Panc1 (cell line): ENCODE results near the gene SHISAL1. TPM values are rescaled to one million over a fixed set of nuclear protein-coding genes. Genes with fewer than 3 reads are reported as not detected.

Source experiments
- ATAC-seq: fragments of 200-7000 bp; cut with Tn5 transposase; 2 replicates; pipeline ENCODE4 v1.9.1; 2020; ENCODE audit warnings: mild to moderate bottlenecking, moderate library complexity
- BruUV-seq: library from RNA; stranded (reverse); fragments of 400-500 nt; replicated peaks from 2 replicates; lab custom pipeline; 2021; lab: Mats Ljungman, UMichigan
- CTCF ChIA-PET: fragments of 300-600 bp; sonication (Branson Sonifier 250); formaldehyde crosslinking; loops from one replicate; lab custom pipeline; 2022; ENCODE audit warnings: antibody characterized with exemption; lab: Charles Lee
- POLR2A ChIA-PET: fragments of 300-600 bp; sonication (Branson Sonifier 250); formaldehyde crosslinking; loops from one replicate; lab custom pipeline; 2022; ENCODE audit warnings: antibody characterized with exemption; lab: Charles Lee
- DNase-seq: peaks from one replicate; pipeline ENCODE4 v3.0.0-alpha.2; 2010; ENCODE audit warnings: low read depth, low spot score
- H3K27ac ChIP-seq: 2 replicates; pipeline ENCODE4 v1.5.1; 2011; ENCODE audit warnings: mild to moderate bottlenecking, low read length, inconsistent platforms
- H3K27me3 ChIP-seq: fragments of 200-500 bp; sonication (Bioruptor generic); 2 replicates; pipeline ENCODE4 v1.6.0; 2014; ENCODE audit warnings: low read length, inconsistent platforms; ENCODE audit not compliant: control insufficient read depth, insufficient read depth
- H3K36me3 ChIP-seq: fragments of 200-500 bp; sonication (Bioruptor generic); 2 replicates; pipeline ENCODE4 v1.5.1; 2014; ENCODE audit warnings: inconsistent platforms, mild to moderate bottlenecking, low read length, moderate library complexity; ENCODE audit not compliant: control insufficient read depth, insufficient read depth
- H3K4me1 ChIP-seq: 2 replicates; pipeline ENCODE4 v1.5.1; 2011; ENCODE audit warnings: inconsistent platforms, mild to moderate bottlenecking, low read length, moderate library complexity; ENCODE audit not compliant: control insufficient read depth, insufficient read depth
- H3K4me3 ChIP-seq, 2 experiments: 2 replicates each; pipeline ENCODE4 v1.5.1; 2011 to 2012; ENCODE audit warnings: low read depth in 2 of 2, low read length in 2 of 2, mild to moderate bottlenecking in 2 of 2, inconsistent platforms in 1 of 2, moderate library complexity in 1 of 2
- H3K9me3 ChIP-seq: fragments of 200-500 bp; sonication (Bioruptor generic); 2 replicates; pipeline ENCODE4 v1.5.1; 2014; ENCODE audit warnings: low read depth, mild to moderate bottlenecking, inconsistent platforms, low read length, moderate library complexity; ENCODE audit not compliant: control insufficient read depth, insufficient read depth
- POLR2AphosphoS5 ChIP-seq: IDR thresholded peaks from 2 replicates; pipeline ENCODE4 v1.6.1; 2012; ENCODE audit warnings: mild to moderate bottlenecking, low read depth, low read length, moderate library complexity
- SIN3A ChIP-seq: IDR thresholded peaks from 2 replicates; pipeline ENCODE4 v1.6.1; 2012; ENCODE audit warnings: low read depth, mild to moderate bottlenecking, low read length, moderate library complexity, borderline replicate concordance; ENCODE audit not compliant: insufficient read depth
- TCF7L2 ChIP-seq: IDR thresholded peaks from 2 replicates; pipeline ENCODE4 v1.6.1; 2011; ENCODE audit warnings: mild to moderate bottlenecking, low read depth, low read length, inconsistent platforms
- in situ Hi-C: cut with HindIII; loops from 2 replicates; pipeline ENCODE4 v1.10.0; 2016; ENCODE audit warnings: low sequenced_read_pairs, low pct_unique_long_range_greater_than_20kb
- intact Hi-C: fragments of 100-400 bp; cut with micrococcal nuclease; formaldehyde crosslinking; loops from one replicate; pipeline ENCODE4 v1.10.0; 2022; ENCODE audit not compliant: unreplicated experiment
- total RNA-seq: library from RNA; stranded (reverse); gene quantifications from one replicate; pipeline ENCODE4 v1.2.1, GENCODE V29; 2021; ENCODE audit not compliant: unreplicated experiment
- TF ChIP-seq, protein P1 (sequence below), 2 experiments: IDR thresholded peaks; 2 replicates each; pipeline ENCODE4 v1.6.1; 2011 to 2012; ENCODE audit warnings: low read depth in 2 of 2, control low read depth in 1 of 2, low read length in 1 of 2, mild to moderate bottlenecking in 1 of 2, moderate library complexity in 1 of 2; ENCODE audit not compliant: insufficient read depth in 1 of 2
- TF ChIP-seq, protein P2 (sequence below): fragments of 450-650 bp; IDR thresholded peaks from 2 replicates; pipeline ENCODE4 v1.5.1; 2017; ENCODE audit warnings: mild to moderate bottlenecking

The SHISAL1 gene
- total RNA-seq, 1 experiment from 2014 or later, result 1.2 TPM

DNA sequence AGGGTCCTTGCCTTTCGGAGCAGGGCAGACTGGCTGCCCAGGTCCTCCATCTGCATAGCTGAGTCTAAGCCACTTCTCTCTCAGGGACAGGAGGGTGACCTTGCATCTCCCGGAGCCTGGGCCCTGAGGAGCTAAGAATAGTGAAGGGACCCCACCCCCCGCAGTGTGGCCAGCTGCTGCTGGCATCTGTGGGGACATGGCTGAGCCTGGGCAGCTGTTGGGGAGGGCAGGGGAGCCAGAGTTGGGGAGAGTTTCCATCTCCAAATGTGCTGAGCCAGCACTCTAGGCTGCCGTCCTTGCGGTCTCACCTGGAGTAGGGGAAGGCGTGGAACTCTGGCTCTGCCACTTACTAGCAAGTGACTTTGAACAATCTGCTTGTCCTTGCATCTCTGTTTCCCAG is 34.8 kb upstream of the SHISAL1 start:
- H3K27ac ChIP-seq, result no peak overlapping the region
- H3K4me1 ChIP-seq, result no peaks in the 10 kb centered on the region
- H3K9me3 ChIP-seq, result no peaks in the 10 kb centered on the region
- DNase-seq (no peak), ATAC-seq (no peak)
- H3K27me3 ChIP-seq, result no peaks in the 10 kb centered on the region; the same call in 1 of the 2 replicates
- in situ Hi-C loops, result no loop called here
- no TSS peak for BruUV-seq
- TF ChIP-seq, protein P1, sequence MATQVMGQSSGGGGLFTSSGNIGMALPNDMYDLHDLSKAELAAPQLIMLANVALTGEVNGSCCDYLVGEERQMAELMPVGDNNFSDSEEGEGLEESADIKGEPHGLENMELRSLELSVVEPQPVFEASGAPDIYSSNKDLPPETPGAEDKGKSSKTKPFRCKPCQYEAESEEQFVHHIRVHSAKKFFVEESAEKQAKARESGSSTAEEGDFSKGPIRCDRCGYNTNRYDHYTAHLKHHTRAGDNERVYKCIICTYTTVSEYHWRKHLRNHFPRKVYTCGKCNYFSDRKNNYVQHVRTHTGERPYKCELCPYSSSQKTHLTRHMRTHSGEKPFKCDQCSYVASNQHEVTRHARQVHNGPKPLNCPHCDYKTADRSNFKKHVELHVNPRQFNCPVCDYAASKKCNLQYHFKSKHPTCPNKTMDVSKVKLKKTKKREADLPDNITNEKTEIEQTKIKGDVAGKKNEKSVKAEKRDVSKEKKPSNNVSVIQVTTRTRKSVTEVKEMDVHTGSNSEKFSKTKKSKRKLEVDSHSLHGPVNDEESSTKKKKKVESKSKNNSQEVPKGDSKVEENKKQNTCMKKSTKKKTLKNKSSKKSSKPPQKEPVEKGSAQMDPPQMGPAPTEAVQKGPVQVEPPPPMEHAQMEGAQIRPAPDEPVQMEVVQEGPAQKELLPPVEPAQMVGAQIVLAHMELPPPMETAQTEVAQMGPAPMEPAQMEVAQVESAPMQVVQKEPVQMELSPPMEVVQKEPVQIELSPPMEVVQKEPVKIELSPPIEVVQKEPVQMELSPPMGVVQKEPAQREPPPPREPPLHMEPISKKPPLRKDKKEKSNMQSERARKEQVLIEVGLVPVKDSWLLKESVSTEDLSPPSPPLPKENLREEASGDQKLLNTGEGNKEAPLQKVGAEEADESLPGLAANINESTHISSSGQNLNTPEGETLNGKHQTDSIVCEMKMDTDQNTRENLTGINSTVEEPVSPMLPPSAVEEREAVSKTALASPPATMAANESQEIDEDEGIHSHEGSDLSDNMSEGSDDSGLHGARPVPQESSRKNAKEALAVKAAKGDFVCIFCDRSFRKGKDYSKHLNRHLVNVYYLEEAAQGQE (IDR thresholded peaks at IDR 0.05; ENCODE audit: insufficient read depth in 1 of 2, low read depth in 2 of 2, low read length in 1 of 2), result no peak
- TF ChIP-seq TCF7L2, result no peak
- no peak for TF ChIP-seq POLR2AphosphoS5
- TF ChIP-seq, protein P2, sequence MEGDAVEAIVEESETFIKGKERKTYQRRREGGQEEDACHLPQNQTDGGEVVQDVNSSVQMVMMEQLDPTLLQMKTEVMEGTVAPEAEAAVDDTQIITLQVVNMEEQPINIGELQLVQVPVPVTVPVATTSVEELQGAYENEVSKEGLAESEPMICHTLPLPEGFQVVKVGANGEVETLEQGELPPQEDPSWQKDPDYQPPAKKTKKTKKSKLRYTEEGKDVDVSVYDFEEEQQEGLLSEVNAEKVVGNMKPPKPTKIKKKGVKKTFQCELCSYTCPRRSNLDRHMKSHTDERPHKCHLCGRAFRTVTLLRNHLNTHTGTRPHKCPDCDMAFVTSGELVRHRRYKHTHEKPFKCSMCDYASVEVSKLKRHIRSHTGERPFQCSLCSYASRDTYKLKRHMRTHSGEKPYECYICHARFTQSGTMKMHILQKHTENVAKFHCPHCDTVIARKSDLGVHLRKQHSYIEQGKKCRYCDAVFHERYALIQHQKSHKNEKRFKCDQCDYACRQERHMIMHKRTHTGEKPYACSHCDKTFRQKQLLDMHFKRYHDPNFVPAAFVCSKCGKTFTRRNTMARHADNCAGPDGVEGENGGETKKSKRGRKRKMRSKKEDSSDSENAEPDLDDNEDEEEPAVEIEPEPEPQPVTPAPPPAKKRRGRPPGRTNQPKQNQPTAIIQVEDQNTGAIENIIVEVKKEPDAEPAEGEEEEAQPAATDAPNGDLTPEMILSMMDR, result no peak
- TF ChIP-seq SIN3A, result no peak
- POLR2A ChIA-PET, result no interaction called here
- no peak overlapping the region for H3K4me3 ChIP-seq
- CTCF ChIA-PET, result no interaction called here
- no peaks in the 10 kb centered on the region for H3K36me3 ChIP-seq
- intact Hi-C loops, result loop anchor here (10.0 kb wide), 1 partner anchor 277 kb away; no protein-coding TSS in a partner anchor

DNA sequence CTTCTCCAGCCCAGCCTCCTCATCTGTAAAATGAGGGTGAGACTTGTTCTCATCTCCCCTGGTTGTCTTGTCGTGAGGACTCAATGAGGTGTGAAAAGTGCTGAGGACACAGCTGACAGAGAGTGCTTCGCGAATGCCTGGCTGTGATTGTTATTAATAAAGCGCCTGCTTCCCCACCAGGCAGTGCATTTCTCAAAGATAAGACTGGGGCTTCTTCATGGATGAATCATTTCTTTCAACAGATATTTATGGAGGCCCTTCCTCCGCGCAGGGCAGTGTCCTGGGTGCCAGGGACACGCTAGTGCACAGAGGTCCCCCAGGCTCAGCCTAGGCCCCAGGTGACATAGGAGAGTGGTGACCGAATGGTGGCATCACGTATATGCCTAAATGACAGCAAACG is 34.3 kb upstream of the SHISAL1 start:
- no peaks in the 10 kb centered on the region for H3K9me3 ChIP-seq
- no peaks in the 10 kb centered on the region for H3K36me3 ChIP-seq
- H3K4me3 ChIP-seq, result no peak overlapping the region
- no peak for TF ChIP-seq TCF7L2
- no peak for TF ChIP-seq SIN3A
- TF ChIP-seq POLR2AphosphoS5, result no peak
- TF ChIP-seq, protein P2, result no peak
- TF ChIP-seq, protein P1 (IDR thresholded peaks at IDR 0.05; ENCODE audit: insufficient read depth in 1 of 2, low read depth in 2 of 2, low read length in 1 of 2), result no peak
- DNase-seq (no peak), ATAC-seq (no peak)
- in situ Hi-C loops (no loop called here), intact Hi-C loops (loop anchor here (10.0 kb wide), 1 partner anchor 278 kb away; no protein-coding TSS in a partner anchor)
- H3K4me1 ChIP-seq, result no peaks in the 10 kb centered on the region
- ChIA-PET POLR2A (no interaction called here), CTCF (no interaction called here)
- H3K27me3 ChIP-seq, result no peaks in the 10 kb centered on the region; the same call in 1 of the 2 replicates
- no peak overlapping the region for H3K27ac ChIP-seq
- no TSS peak for BruUV-seq
